ENCODE data around the gene AQP6. TPM values are rescaled to one million over a fixed set of nuclear protein-coding genes. Genes with fewer than 3 reads are reported as not detected.

The AQP6 gene
- total RNA-seq, 1 donor from 2014 or later: 0.29 TPM

DNA sequence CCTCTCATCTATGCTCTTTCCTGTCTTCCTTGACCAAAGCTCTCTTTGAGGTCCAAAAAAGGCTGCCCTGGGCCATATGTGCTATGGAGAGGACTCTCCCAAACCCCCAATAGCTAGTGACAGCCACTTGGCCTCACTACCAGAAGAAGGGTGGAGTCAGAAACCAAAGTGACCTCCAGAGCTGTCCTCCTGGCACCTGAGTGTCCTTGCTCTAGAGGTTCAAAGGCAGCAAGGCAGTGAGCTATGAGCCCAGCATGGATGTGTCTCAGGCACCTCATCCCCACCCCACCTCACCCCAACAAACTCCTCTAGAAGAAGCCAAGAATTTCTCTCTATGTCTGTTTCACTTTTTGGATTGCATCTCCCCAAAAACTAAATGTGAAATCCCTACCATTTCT lies 15.2 kb upstream of the AQP6 start:
- TF ChIP-seq CTCF (IDR thresholded peaks at IDR 0.05; ENCODE audit: unreplicated experiment): no peak
- H3K9me3 Mint-ChIP-seq (ENCODE audit: low read depth): no peaks in the 10 kb centered on the region
- H3K27ac Mint-ChIP-seq: no peak overlapping the region
- DNase-seq (ENCODE audit: low spot score, unreplicated experiment): no peak
- H3K4me3 Mint-ChIP-seq (ENCODE audit: low read depth): no peak overlapping the region
- H3K4me1 Mint-ChIP-seq (ENCODE audit: low read depth): peaks cover 10% of the 10 kb centered on the region
- H3K27me3 Mint-ChIP-seq: peaks cover 62% of the 10 kb centered on the region
- H3K36me3 Mint-ChIP-seq (ENCODE audit: insufficient read depth): no peaks in the 10 kb centered on the region

GRCh38 chr12:49959685-49960473 lies 12.9 kb upstream of the AQP6 start:
- Mint-ChIP-seq H3K9me3 (ENCODE audit: low read depth) (no peaks in the 10 kb centered on the region), H3K27me3 (peaks cover 70% of the 10 kb centered on the region), H3K27ac (no peak overlapping the region), H3K36me3 (ENCODE audit: insufficient read depth) (no peaks in the 10 kb centered on the region), H3K4me3 (ENCODE audit: low read depth) (peak overlapping the region; percentile 14), H3K4me1 (ENCODE audit: low read depth) (peaks cover 10% of the 10 kb centered on the region)
- no peak for TF ChIP-seq CTCF (IDR thresholded peaks at IDR 0.05; ENCODE audit: unreplicated experiment)
- DNase-seq (ENCODE audit: low spot score, unreplicated experiment): no peak

- no peak for DNase-seq (ENCODE audit: low spot score, unreplicated experiment)
- peaks cover 74% of the 10 kb centered on the region for H3K27me3 Mint-ChIP-seq
- peaks cover 10% of the 10 kb centered on the region for H3K4me1 Mint-ChIP-seq (ENCODE audit: low read depth)
- H3K4me3 Mint-ChIP-seq (ENCODE audit: low read depth): peak overlapping the region; percentile 14
- no peaks in the 10 kb centered on the region for H3K9me3 Mint-ChIP-seq (ENCODE audit: low read depth)
- H3K36me3 Mint-ChIP-seq (ENCODE audit: insufficient read depth): no peaks in the 10 kb centered on the region
- TF ChIP-seq CTCF (IDR thresholded peaks at IDR 0.05; ENCODE audit: unreplicated experiment): no peak
- no peak overlapping the region for H3K27ac Mint-ChIP-seq
These were observed 12.2 kb upstream of the AQP6 start for GRCh38 chr12:49960474-49961110.

GRCh38 chr12:49961111-49961922 lies 11.4 kb upstream of the AQP6 start, which contains the start of gene AQP5:
Gene AQP5, plus strand, starts transcription at chr12:49961872. Its CDS starts 146 bp downstream, at chr12:49962018.
- TF ChIP-seq CTCF (IDR thresholded peaks at IDR 0.05; ENCODE audit: unreplicated experiment): no peak
- Mint-ChIP-seq H3K27me3 (peaks cover 75% of the 10 kb centered on the region), H3K36me3 (ENCODE audit: insufficient read depth) (no peaks in the 10 kb centered on the region), H3K27ac (no peak within 1 kb of the TSS), H3K4me1 (ENCODE audit: low read depth) (peaks cover 10% of the 10 kb centered on the region), H3K9me3 (ENCODE audit: low read depth) (no peaks in the 10 kb centered on the region), H3K4me3 (ENCODE audit: low read depth) (peak within 1 kb of the TSS; percentile 45)
- no peak for DNase-seq (ENCODE audit: low spot score, unreplicated experiment)
